CD14-positive monocyte (primary cell): ENCODE data around the gene SLC7A8. TPM values are rescaled to one million over a fixed set of nuclear protein-coding genes. Genes with fewer than 3 reads are reported as not detected.

Source experiments
- DNase-seq, 3 donors: peaks; one replicate each; pipeline ENCODE4 v3.0.0-alpha.2; 2011 to 2022
- H2AFZ ChIP-seq: 2 replicates; pipeline ENCODE4 v1.6.0; 2012; ENCODE audit warnings: mild to moderate bottlenecking, low read depth, low read length, inconsistent platforms; ENCODE audit not compliant: insufficient read depth, poor library complexity, severe bottlenecking
- H3K27ac ChIP-seq, 2 donors: 1 replicate in 1 of 2; 2 replicates in 1 of 2; pipeline ENCODE4 v1.5.1; 2012 to 2013; ENCODE audit warnings: low read length in 2 of 2, control low read depth in 1 of 2, inconsistent platforms in 1 of 2, low read depth in 1 of 2, mild to moderate bottlenecking in 1 of 2
- H3K27me3 ChIP-seq, 2 donors: one replicate each; pipeline versions ENCODE4 v1.6.0 to v1.6.1; 2011 to 2013; ENCODE audit warnings: low read length in 2 of 2; ENCODE audit not compliant: control insufficient read depth in 2 of 2, insufficient read depth in 2 of 2
- H3K36me3 ChIP-seq, 2 donors: replicated peaks in 1 of 2; 1 replicate in 1 of 2; 2 replicates in 1 of 2; pipeline versions ENCODE4 v1.5.1 to v1.6.1; 2012 to 2013; ENCODE audit warnings: low read length in 2 of 2, control low read depth in 1 of 2, inconsistent platforms in 1 of 2, mild to moderate bottlenecking in 1 of 2; ENCODE audit not compliant: insufficient read depth in 2 of 2, control insufficient read depth in 1 of 2
- H3K4me1 ChIP-seq, 2 donors: 1 replicate in 1 of 2; 2 replicates in 1 of 2; pipeline versions ENCODE4 v1.5.1 to v1.6.1; 2012 to 2013; ENCODE audit warnings: low read length in 2 of 2, control low read depth in 1 of 2, inconsistent platforms in 1 of 2, mild to moderate bottlenecking in 1 of 2, moderate library complexity in 1 of 2; ENCODE audit not compliant: insufficient read depth in 2 of 2, control insufficient read depth in 1 of 2
- H3K4me2 ChIP-seq: replicated peaks from 2 replicates; pipeline ENCODE3; 2012; ENCODE audit warnings: low read length, moderate library complexity, mild to moderate bottlenecking; ENCODE audit not compliant: poor library complexity, severe bottlenecking; ENCODE audit errors: extremely low read depth
- H3K4me3 ChIP-seq, 3 experiments: fragments of 200-600 bp in 1 of 3; sonication (generic) in 1 of 3; replicated peaks in 1 of 3; 1 replicate in 2 of 3; 2 replicates in 1 of 3; pipeline ENCODE4 v1.5.1; 2011 to 2013; ENCODE audit warnings: low read length in 3 of 3, mild to moderate bottlenecking in 3 of 3, control low read depth in 2 of 3, low read depth in 2 of 3, inconsistent platforms in 1 of 3, moderate library complexity in 1 of 3
- H3K79me2 ChIP-seq: 2 replicates; pipeline ENCODE4 v1.6.0; 2012; ENCODE audit warnings: mild to moderate bottlenecking, control low read depth, inconsistent platforms, low read length, moderate library complexity; ENCODE audit not compliant: insufficient read depth
- H3K9ac ChIP-seq: 2 replicates; pipeline ENCODE4 v1.6.0; 2017; ENCODE audit warnings: low read length, mild to moderate bottlenecking; ENCODE audit not compliant: insufficient read depth, poor library complexity, severe bottlenecking
- H3K9me3 ChIP-seq, 2 donors: replicated peaks in 1 of 2; 1 replicate in 1 of 2; 2 replicates in 1 of 2; pipeline versions ENCODE4 v1.5.1 to v1.6.1; 2012 to 2013; ENCODE audit warnings: low read length in 2 of 2, control low read depth in 1 of 2; ENCODE audit not compliant: control insufficient read depth in 1 of 2, insufficient read depth in 1 of 2
- H4K20me1 ChIP-seq: 2 replicates; pipeline ENCODE4 v1.6.0; 2012; ENCODE audit warnings: mild to moderate bottlenecking, low read length, control low read depth, moderate library complexity; ENCODE audit not compliant: insufficient read depth
- H3K27ac Mint-ChIP-seq, 7 donors: one replicate each; pipeline ENCODE4 v1.8.0; 2020; ENCODE audit warnings: mild to moderate bottlenecking in 7 of 7, mixed read lengths in 7 of 7, moderate library complexity in 6 of 7, inconsistent platforms in 2 of 7
- H3K27me3 Mint-ChIP-seq, 3 donors: one replicate each; pipeline ENCODE4 v1.8.0; 2021 to 2022; ENCODE audit warnings: low read depth in 3 of 3, mild to moderate bottlenecking in 3 of 3, mixed read lengths in 3 of 3, moderate library complexity in 3 of 3, inconsistent platforms in 1 of 3
- H3K36me3 Mint-ChIP-seq, 2 donors: one replicate each; pipeline ENCODE4 v1.8.0; 2020; ENCODE audit warnings: mixed read lengths in 2 of 2, inconsistent platforms in 1 of 2, mild to moderate bottlenecking in 1 of 2
- H3K4me1 Mint-ChIP-seq: one replicate; pipeline ENCODE4 v1.8.0; 2020; ENCODE audit warnings: mild to moderate bottlenecking, mixed read lengths
- H3K4me3 Mint-ChIP-seq, 2 donors: one replicate each; pipeline ENCODE4 v1.8.0; 2020; ENCODE audit warnings: mild to moderate bottlenecking in 2 of 2, mixed read lengths in 2 of 2, moderate library complexity in 1 of 2
- H3K9me3 Mint-ChIP-seq, 7 donors: one replicate each; pipeline ENCODE4 v1.8.0; 2020 to 2022; ENCODE audit warnings: mixed read lengths in 7 of 7, mild to moderate bottlenecking in 6 of 7, moderate library complexity in 6 of 7, inconsistent platforms in 2 of 7
- CTCF ChIP-seq: fragments of 200-600 bp; IDR thresholded peaks from one replicate; pipeline ENCODE4 v1.8.0; 2022; ENCODE audit warnings: antibody characterized with exemption, mild to moderate bottlenecking
- WGBS: methylation state at CpG from one replicate; pipeline ENCODE4 v1.1.5; 2013; ENCODE audit warnings: missing lambda C conversion rate; ENCODE audit not compliant: insufficient coverage; 5-methylcytosine and 5-hydroxymethylcytosine counted together
- intact Hi-C, 2 donors: fragments of 100-400 bp; cut with micrococcal nuclease; formaldehyde crosslinking; loops; one replicate each; pipeline versions ENCODE4 v1.15.0 to v1.15.1; 2023
- polyA plus RNA-seq, 3 donors: library from polyadenylated mRNA; depleted of rRNA in 1 of 3; unstranded in 2 of 3; stranded (reverse) in 1 of 3; fragments of 300-500 nt in 2 of 3; fragments of >200 nt in 1 of 3; fragmentation: Illumina TruSeq in 2 of 3; gene quantifications; 1 replicate in 2 of 3; 2 replicates in 1 of 3; pipeline ENCODE4 v1.2.3, GENCODE V29; 2012 to 2021

The SLC7A8 gene
- polyA plus RNA-seq, 3 donors, result 0.05 to 0.53 (median 0.25) TPM

- Histone ChIP-seq H3K27ac (no peak overlapping the region), H3K36me3 (no peaks in the 10 kb centered on the region), H3K4me1 (no peaks in the 10 kb centered on the region), H4K20me1 (no peaks in the 10 kb centered on the region), H3K4me2 (no peak overlapping the region), H3K27me3 (no peaks in the 10 kb centered on the region), H3K79me2 (no peaks in the 10 kb centered on the region), H3K9me3 (no peaks in the 10 kb centered on the region), H2AFZ (no peak overlapping the region), H3K9ac (no peak overlapping the region), H3K4me3 (no peak overlapping the region)
- no peak overlapping the region for H3K27ac Mint-ChIP-seq
- TF ChIP-seq CTCF, result no peak
- peaks cover 0 to 3% (median 1%) of the 10 kb centered on the region in 3 donors for H3K27me3 Mint-ChIP-seq
- no peak overlapping the region for H3K4me3 Mint-ChIP-seq
- no peaks in the 10 kb centered on the region for H3K36me3 Mint-ChIP-seq
- no peak for DNase-seq
- intact Hi-C loops, result no loop called here
- WGBS, result 96% methylated on average over 4 of the region's 7 CpGs
- H3K4me1 Mint-ChIP-seq, result peaks cover 3% of the 10 kb centered on the region
- H3K9me3 Mint-ChIP-seq, result no peaks in the 10 kb centered on the region
These were observed 41.6 kb downstream of the SLC7A8 start for GRCh38 chr14:23141706-23142444.

GRCh38 chr14:23140371-23140770 is 43.1 kb downstream of the SLC7A8 start:
- no peaks in the 10 kb centered on the region for H3K4me1 Mint-ChIP-seq
- no peak for TF ChIP-seq CTCF
- H3K79me2 ChIP-seq, result no peaks in the 10 kb centered on the region

More at GRCh38 chr14:23140371-23140770, 43.1 kb downstream of the SLC7A8 start:
- Mint-ChIP-seq H3K27ac (no peak overlapping the region), H3K36me3 (no peaks in the 10 kb centered on the region), H3K27me3 (peaks cover 0 to 3% (median 1%) of the 10 kb centered on the region in 3 donors), H3K4me3 (no peak overlapping the region), H3K9me3 (no peaks in the 10 kb centered on the region)
- H3K36me3 ChIP-seq, result no peaks in the 10 kb centered on the region
- no peak overlapping the region for H2AFZ ChIP-seq
- no peak overlapping the region for H3K9ac ChIP-seq
- H3K27me3 ChIP-seq, result no peaks in the 10 kb centered on the region
- intact Hi-C loops, result no loop called here
- DNase-seq, result no peak
- H3K4me3 ChIP-seq, result no peak overlapping the region
- H3K4me1 ChIP-seq, result no peaks in the 10 kb centered on the region
- 100% methylated on average over 5 of the region's 6 CpGs for WGBS
- H4K20me1 ChIP-seq, result no peaks in the 10 kb centered on the region
- no peak overlapping the region for H3K4me2 ChIP-seq
- no peaks in the 10 kb centered on the region for H3K9me3 ChIP-seq
- H3K27ac ChIP-seq, result no peak overlapping the region
